Upper lobe of right lung (tissue), 1 donor: ENCODE data around the gene TEX14. TPM values are rescaled to one million over a fixed set of nuclear protein-coding genes. Genes with fewer than 3 reads are reported as not detected.

ENCODE experiments used
- ATAC-seq: fragments of 200-7000 bp; cut with Tn5 transposase; one replicate; pipeline ENCODE4 v1.9.1; 2020; ENCODE audit warnings: mild to moderate bottlenecking, moderate library complexity
- DNase-seq: peaks from one replicate; pipeline ENCODE4 v3.0.0-alpha.2; 2020
- H3K27ac ChIP-seq: fragments of 200-600 bp; one replicate; pipeline ENCODE4 v1.8.0; 2022
- H3K27me3 ChIP-seq: fragments of 200-600 bp; one replicate; pipeline ENCODE4 v1.8.0; 2022; ENCODE audit warnings: mild to moderate bottlenecking
- H3K36me3 ChIP-seq: fragments of 200-600 bp; one replicate; pipeline ENCODE4 v1.8.0; 2022
- H3K4me1 ChIP-seq: fragments of 200-600 bp; one replicate; pipeline ENCODE4 v1.8.0; 2022
- H3K4me3 ChIP-seq: fragments of 200-600 bp; one replicate; pipeline ENCODE4 v1.8.0; 2022; ENCODE audit warnings: mild to moderate bottlenecking
- H3K9me3 ChIP-seq: fragments of 200-600 bp; one replicate; pipeline ENCODE4 v1.8.0; 2022
- CTCF ChIP-seq: fragments of 200-600 bp; IDR thresholded peaks from one replicate; pipeline ENCODE4 v1.8.0; 2022; ENCODE audit warnings: antibody characterized with exemption
- intact Hi-C: fragments of 100-400 bp; cut with DNase I; formaldehyde crosslinking; loops from one replicate; pipeline ENCODE4 v1.11.0; 2022
- total RNA-seq: library from RNA; stranded (reverse); fragmentation: NEBNext Ultra II Directional; extraction: Animal tissue kit (Norgen Biotek cat#: 25700); gene quantifications from one replicate; pipeline ENCODE4 v1.2.1, GENCODE V29; 2021
- donor health status: DM: no; HTN: yes; CAD: no; lungs with severe emphysema.

Gene TEX14
- total RNA-seq, 1 donor from 2014 or later: 1.3 TPM

- ATAC-seq (no peak), DNase-seq (no peak)
- intact Hi-C loops: no loop called here
- Histone ChIP-seq H3K9me3 (no peaks in the 10 kb centered on the region), H3K27ac (no peak overlapping the region), H3K4me1 (peaks cover 14% of the 10 kb centered on the region), H3K4me3 (no peak overlapping the region), H3K36me3 (peaks cover 93% of the 10 kb centered on the region), H3K27me3 (no peaks in the 10 kb centered on the region)
- TF ChIP-seq CTCF: no peak
These were observed 183.3 kb downstream of the TEX14 start for GRCh38 chr17:58508341-58509067.

GRCh38 chr17:58507123-58507634 is 184.7 kb downstream of the TEX14 start:
- H3K27me3 ChIP-seq: no peaks in the 10 kb centered on the region
- no peaks in the 10 kb centered on the region for H3K9me3 ChIP-seq
- DNase-seq (no peak), ATAC-seq (no peak)
- H3K36me3 ChIP-seq: peaks cover 100% of the 10 kb centered on the region
- no peak overlapping the region for H3K4me3 ChIP-seq
- intact Hi-C loops: no loop called here
- no peak overlapping the region for H3K27ac ChIP-seq
- TF ChIP-seq CTCF: no peak
- peaks cover 6% of the 10 kb centered on the region for H3K4me1 ChIP-seq

Other genes with a start within 250 kb of the TEX14 start
- gene HSF5, start 203.6 kb downstream of the TEX14 start, total RNA-seq: 0.20 TPM
- 40.9 TPM for gene MTMR4, start 177.4 kb downstream of the TEX14 start, total RNA-seq
- 15.3 TPM for gene RAD51C, start 557 bp upstream of the TEX14 start, total RNA-seq
- not detected for gene PPM1E, start 63.8 kb upstream of the TEX14 start, total RNA-seq